ENCODE data around the gene RGS4.

RGS4 gene

GRCh38 chr1:163036671-163037070 is 32.5 kb upstream of the RGS4 start:
- no peak for TF ChIP-seq CTCF (IDR thresholded peaks at IDR 0.05)
- no peak for DNase-seq
- intact Hi-C loops (cut with DNase I; ENCODE audit: low total_unique reads), result no loop called here
- H3K27me3 ChIP-seq, result no peaks in the 10 kb centered on the region
- H3K4me1 ChIP-seq, result no peaks in the 10 kb centered on the region
- no peaks in the 10 kb centered on the region for H3K9me3 ChIP-seq
- H3K27ac ChIP-seq, result no peak overlapping the region
- H3K4me3 ChIP-seq, result no peak overlapping the region
- H3K36me3 ChIP-seq, result no peaks in the 10 kb centered on the region

- DNase-seq, result no peak
- intact Hi-C loops (cut with DNase I; ENCODE audit: low total_unique reads), result no loop called here
- H3K4me3 ChIP-seq, result no peak overlapping the region
- no peaks in the 10 kb centered on the region for H3K27me3 ChIP-seq
- TF ChIP-seq CTCF (IDR thresholded peaks at IDR 0.05), result no peak
- no peaks in the 10 kb centered on the region for H3K36me3 ChIP-seq
- H3K4me1 ChIP-seq, result no peaks in the 10 kb centered on the region
- no peaks in the 10 kb centered on the region for H3K9me3 ChIP-seq
- no peak overlapping the region for H3K27ac ChIP-seq
These were observed 30.0 kb upstream of the RGS4 start for GRCh38 chr1:163038928-163039706.

- Histone ChIP-seq H3K4me3 (no peak overlapping the region), H3K36me3 (no peaks in the 10 kb centered on the region), H3K27ac (no peak overlapping the region), H3K9me3 (no peaks in the 10 kb centered on the region), H3K27me3 (no peaks in the 10 kb centered on the region), H3K4me1 (no peaks in the 10 kb centered on the region)
- no peak for DNase-seq
- intact Hi-C loops (cut with DNase I; ENCODE audit: low total_unique reads), result no loop called here
- TF ChIP-seq CTCF (IDR thresholded peaks at IDR 0.05), result no peak
These were observed 29.5 kb upstream of the RGS4 start for GRCh38 chr1:163039707-163040093.

- H3K4me1 ChIP-seq, result no peaks in the 10 kb centered on the region
- intact Hi-C loops (cut with DNase I; ENCODE audit: low total_unique reads), result no loop called here
- no peaks in the 10 kb centered on the region for H3K9me3 ChIP-seq
- H3K4me3 ChIP-seq, result no peak overlapping the region
- DNase-seq, result no peak
- no peak for TF ChIP-seq CTCF (IDR thresholded peaks at IDR 0.05)
- H3K27ac ChIP-seq, result no peak overlapping the region
- no peaks in the 10 kb centered on the region for H3K36me3 ChIP-seq
- H3K27me3 ChIP-seq, result no peaks in the 10 kb centered on the region
These were observed 23.1 kb upstream of the RGS4 start for GRCh38 chr1:163046071-163046470.

- TF ChIP-seq CTCF (IDR thresholded peaks at IDR 0.05), result no peak
- Histone ChIP-seq H3K9me3 (no peaks in the 10 kb centered on the region), H3K4me3 (no peak overlapping the region), H3K36me3 (no peaks in the 10 kb centered on the region), H3K27me3 (no peaks in the 10 kb centered on the region), H3K4me1 (no peaks in the 10 kb centered on the region), H3K27ac (no peak overlapping the region)
- no peak for DNase-seq
- intact Hi-C loops (cut with DNase I; ENCODE audit: low total_unique reads), result no loop called here
These were observed 21.1 kb upstream of the RGS4 start for GRCh38 chr1:163047951-163048659.

Measured in tibial artery (tissue), 4 donors.